NT2/D1 (cell line): ENCODE measurements around the gene NAA30.
"Not testable (repeated sequence)": the region's sequence is repeated elsewhere in the genome, so short reads cannot be mapped to it uniquely, and the experiment has no call there.

Experiments used
- DNase-seq: peaks from one replicate; pipeline ENCODE4 v3.0.0-alpha.2; 2011; ENCODE audit warnings: low read depth, low spot score
- H3K27me3 ChIP-seq: 2 replicates; pipeline ENCODE4 v1.6.0; 2011; ENCODE audit warnings: mild to moderate bottlenecking; ENCODE audit not compliant: insufficient read length, insufficient read depth
- H3K36me3 ChIP-seq: 2 replicates; pipeline ENCODE4 v1.6.1; 2011; ENCODE audit warnings: mild to moderate bottlenecking, low read length, mixed read lengths; ENCODE audit not compliant: insufficient read depth, insufficient read length
- H3K4me1 ChIP-seq: 2 replicates; pipeline ENCODE4 v1.5.1; 2011; ENCODE audit not compliant: insufficient read depth, insufficient read length
- H3K4me3 ChIP-seq: 2 replicates; pipeline ENCODE4 v1.5.1; 2011; ENCODE audit warnings: low read depth; ENCODE audit not compliant: insufficient read length
- H3K9ac ChIP-seq: 2 replicates; pipeline ENCODE4 v1.6.0; 2011; ENCODE audit warnings: low read depth; ENCODE audit not compliant: insufficient read length
- H3K9me3 ChIP-seq: 2 replicates; pipeline ENCODE4 v1.5.1; 2011; ENCODE audit warnings: mild to moderate bottlenecking, low read length; ENCODE audit not compliant: insufficient read depth
- SUZ12 ChIP-seq: IDR thresholded peaks from 2 replicates; pipeline ENCODE4 v1.6.1; 2011; ENCODE audit not compliant: insufficient read length, insufficient read depth; ENCODE audit errors: extremely low read depth
- YY1 ChIP-seq: IDR thresholded peaks from 2 replicates; pipeline ENCODE4 v1.6.1; 2011; ENCODE audit not compliant: insufficient read length, insufficient read depth
- ZNF274 ChIP-seq: IDR thresholded peaks from 2 replicates; pipeline ENCODE4 v1.6.1; 2011; ENCODE audit warnings: mild to moderate bottlenecking, low read depth, low read length

Gene NAA30

GRCh38 chr14:57362361-57362760 is 28.0 kb upstream of the NAA30 start:
- Histone ChIP-seq H3K4me3 (no peak overlapping the region), H3K27me3 (no peaks in the 10 kb centered on the region), H3K9ac (no peak overlapping the region), H3K4me1 (peaks cover 6% of the 10 kb centered on the region), H3K36me3 (no peaks in the 10 kb centered on the region), H3K9me3 (no peaks in the 10 kb centered on the region)
- no peak for DNase-seq
- TF ChIP-seq ZNF274 (no peak), SUZ12 (no peak), YY1 (no peak)

- Histone ChIP-seq H3K9ac (no peak overlapping the region), H3K36me3 (no peaks in the 10 kb centered on the region), H3K4me3 (no peak overlapping the region), H3K9me3 (no peaks in the 10 kb centered on the region), H3K27me3 (no peaks in the 10 kb centered on the region), H3K4me1 (peaks cover 6% of the 10 kb centered on the region)
- TF ChIP-seq YY1: no peak
- no peak for TF ChIP-seq SUZ12
- TF ChIP-seq ZNF274: no peak
- DNase-seq: no peak
Observed at GRCh38 chr14:57364659-57365450, 25.5 kb upstream of the NAA30 start.

- H3K4me3 ChIP-seq, H3K36me3 ChIP-seq, H3K27me3 ChIP-seq, H3K9me3 ChIP-seq, DNase-seq, H3K4me1 ChIP-seq, H3K9ac ChIP-seq: not testable (repeated sequence)
Observed at GRCh38 chr14:57370187-57370586, 20.2 kb upstream of the NAA30 start.

- Histone ChIP-seq H3K4me1 (no peaks in the 10 kb centered on the region), H3K9me3 (no peaks in the 10 kb centered on the region), H3K36me3 (no peaks in the 10 kb centered on the region), H3K4me3 (no peak overlapping the region), H3K9ac (no peak overlapping the region), H3K27me3 (no peaks in the 10 kb centered on the region)
- DNase-seq: no peak
- TF ChIP-seq ZNF274 (no peak), SUZ12 (no peak), YY1 (no peak)
Observed at GRCh38 chr14:57371013-57371412, 19.4 kb upstream of the NAA30 start.

- H3K36me3 ChIP-seq: no peaks in the 10 kb centered on the region
- H3K4me1 ChIP-seq: no peaks in the 10 kb centered on the region
- no peak for DNase-seq
- H3K9me3 ChIP-seq: no peaks in the 10 kb centered on the region
- no peak overlapping the region for H3K4me3 ChIP-seq
- no peak overlapping the region for H3K9ac ChIP-seq
- H3K27me3 ChIP-seq: no peaks in the 10 kb centered on the region
- TF ChIP-seq ZNF274 (no peak), YY1 (no peak), SUZ12 (no peak)
Observed at GRCh38 chr14:57375156-57375555, 15.2 kb upstream of the NAA30 start.

GRCh38 chr14:57378661-57379060 is 11.7 kb upstream of the NAA30 start:
- no peaks in the 10 kb centered on the region for H3K9me3 ChIP-seq
- peaks cover 16% of the 10 kb centered on the region for H3K27me3 ChIP-seq
- no peaks in the 10 kb centered on the region for H3K4me1 ChIP-seq
- no peak for TF ChIP-seq SUZ12
- TF ChIP-seq ZNF274: no peak
- TF ChIP-seq YY1: no peak
- H3K36me3 ChIP-seq: no peaks in the 10 kb centered on the region
- H3K4me3 ChIP-seq: no peak overlapping the region
- DNase-seq: no peak
- H3K9ac ChIP-seq: no peak overlapping the region

- H3K4me3 ChIP-seq: no peak overlapping the region
Observed at GRCh38 chr14:57380935-57381334, 9.5 kb upstream of the NAA30 start.

GRCh38 chr14:57382283-57382682 is 8.1 kb upstream of the NAA30 start:
- H3K4me1 ChIP-seq: no peaks in the 10 kb centered on the region
- no peak for DNase-seq
- no peak overlapping the region for H3K4me3 ChIP-seq
- H3K9me3 ChIP-seq: no peaks in the 10 kb centered on the region
- no peak overlapping the region for H3K9ac ChIP-seq
- H3K27me3 ChIP-seq: peaks cover 44% of the 10 kb centered on the region
- no peaks in the 10 kb centered on the region for H3K36me3 ChIP-seq
- no peak for TF ChIP-seq ZNF274
- no peak for TF ChIP-seq YY1
- no peak for TF ChIP-seq SUZ12

More at GRCh38 chr14:57380935-57381334, 9.5 kb upstream of the NAA30 start:
- H3K36me3 ChIP-seq: no peaks in the 10 kb centered on the region
- no peak for DNase-seq
- no peaks in the 10 kb centered on the region for H3K4me1 ChIP-seq
- H3K9me3 ChIP-seq: no peaks in the 10 kb centered on the region
- TF ChIP-seq SUZ12: no peak
- TF ChIP-seq YY1: no peak
- TF ChIP-seq ZNF274: no peak
- H3K27me3 ChIP-seq: peaks cover 36% of the 10 kb centered on the region
- H3K9ac ChIP-seq: no peak overlapping the region
